Epidermal melanocyte (primary cell): Measurements from ENCODE around the gene MMD.
"Not testable (repeated sequence)": the region's sequence is repeated elsewhere in the genome, so short reads cannot be mapped to it uniquely, and the experiment has no call there.

ENCODE experiments used
- DNase-seq: peaks from one replicate; pipeline ENCODE4 v3.0.0; 2011; ENCODE audit warnings: low spot score; ENCODE audit not compliant: insufficient read length

MMD gene

GRCh38 chr17:55395803-55396505 lies 25.7 kb downstream of the MMD start:
- DNase-seq: no peak

GRCh38 chr17:55394357-55395021 lies 27.1 kb downstream of the MMD start:
- no peak for DNase-seq

- no peak for DNase-seq
Measured at GRCh38 chr17:55391764-55392467, 29.7 kb downstream of the MMD start.

- no peak for DNase-seq
Measured at GRCh38 chr17:55391244-55391757, 30.3 kb downstream of the MMD start.

GRCh38 chr17:55390364-55390977 lies 31.2 kb downstream of the MMD start:
- no peak for DNase-seq

- not testable (repeated sequence) for DNase-seq
Measured at GRCh38 chr17:55389715-55390114, 31.9 kb downstream of the MMD start.

- no peak for DNase-seq
Measured at GRCh38 chr17:55388842-55389241, 32.8 kb downstream of the MMD start.

- no peak for DNase-seq
Measured at GRCh38 chr17:55386796-55387332, 34.8 kb downstream of the MMD start.

GRCh38 chr17:55384643-55385232 lies 36.9 kb downstream of the MMD start:
- DNase-seq: no peak

GRCh38 chr17:55383771-55384642 lies 37.6 kb downstream of the MMD start:
- no peak for DNase-seq

- DNase-seq: no peak
Measured at GRCh38 chr17:55381017-55381770, 40.4 kb downstream of the MMD start.

GRCh38 chr17:55377671-55378275 lies 43.9 kb downstream of the MMD start:
- DNase-seq: no peak

- no peak for DNase-seq
Measured at GRCh38 chr17:55368706-55369105, 52.9 kb downstream of the MMD start.

- no peak for DNase-seq
Measured at GRCh38 chr17:55366020-55366481, 55.6 kb downstream of the MMD start.

- no peak for DNase-seq
Measured at GRCh38 chr17:55363033-55363432, 58.6 kb downstream of the MMD start.

- DNase-seq: no peak
Measured at GRCh38 chr17:55360971-55361370, 60.7 kb downstream of the MMD start.

- DNase-seq: peak; percentile 45
Measured at GRCh38 chr17:55356434-55357328, 65.0 kb downstream of the MMD start.

- DNase-seq: no peak
Measured at GRCh38 chr17:55354941-55355340, 66.7 kb downstream of the MMD start.
